Neural cell (in vitro differentiated cells): ENCODE measurements around the gene SLC12A7.

Experiments used
- CTCF ChIP-seq: fragments of 450-650 bp; IDR thresholded peaks from 2 replicates; pipeline ENCODE4 v1.5.1; 2014; ENCODE audit warnings: antibody characterized with exemption, mild to moderate bottlenecking, moderate library complexity; ENCODE audit not compliant: poor library complexity, severe bottlenecking
- EP300 ChIP-seq: fragments of 450-650 bp; conservative IDR thresholded peaks from 2 replicates; pipeline ENCODE4 v1.6.1; 2014; ENCODE audit warnings: antibody characterized with exemption, mild to moderate bottlenecking, moderate library complexity; ENCODE audit not compliant: poor library complexity, severe bottlenecking
- EZH2 ChIP-seq: fragments of 200-600, 300-800 bp; shearing (Covaris generic), sonication (generic); IDR thresholded peaks from 2 replicates; pipeline ENCODE4 v1.6.1; 2014; ENCODE audit warnings: antibody characterized with exemption, low read length, borderline replicate concordance, mild to moderate bottlenecking; ENCODE audit not compliant: insufficient read depth, poor library complexity, severe bottlenecking
- RAD21 ChIP-seq: fragments of 450-650 bp; conservative IDR thresholded peaks from 2 replicates; pipeline ENCODE4 v1.6.1; 2014; ENCODE audit warnings: antibody characterized with exemption, mild to moderate bottlenecking, moderate library complexity
- TAF1 ChIP-seq: IDR thresholded peaks from 2 replicates; pipeline ENCODE4 v1.6.1; 2012; ENCODE audit warnings: low read depth

GRCh38 chr5:1033606-1034420, 78.0 kb downstream of the SLC12A7 start:
- TF ChIP-seq CTCF (no peak), EZH2 (no peak), RAD21 (no peak), EP300 (no peak), TAF1 (no peak)
